ENCODE measurements around the gene LHFPL3. TPM values are rescaled to one million over a fixed set of nuclear protein-coding genes. Genes with fewer than 3 reads are reported as not detected.

Gene LHFPL3
- total RNA-seq, 4 donors from 2014 or later, result not detected

DNA sequence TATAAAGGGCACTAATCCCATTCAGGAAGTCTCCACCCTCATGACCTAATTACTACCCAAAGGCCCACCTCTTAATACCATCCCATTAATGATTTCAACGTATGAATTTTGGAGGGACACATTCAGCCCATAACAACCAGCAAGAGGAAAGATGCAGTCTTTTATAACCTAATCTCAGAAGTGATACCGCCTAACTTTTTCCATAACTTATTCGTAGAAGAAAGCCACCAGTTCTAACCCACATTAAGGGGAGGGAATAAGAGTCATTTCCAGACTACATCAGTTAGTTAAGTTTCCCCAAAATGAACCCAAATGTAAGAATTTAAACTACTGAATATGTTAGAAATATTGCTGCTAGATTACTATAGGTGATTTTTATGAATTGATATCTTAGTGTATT lies 32.1 kb upstream of the LHFPL3 start:
- Histone ChIP-seq H3K4me3 (no peak overlapping the region), H3K27ac (no peak overlapping the region), H3K4me1 (no peaks in the 10 kb centered on the region), H3K36me3 (no peaks in the 10 kb centered on the region), H3K9me3 (no peaks in the 10 kb centered on the region), H3K27me3 (no peaks in the 10 kb centered on the region)
- no peak for DNase-seq
- intact Hi-C loops (cut with DNase I; ENCODE audit: low total_unique reads) (no loop called here), in situ Hi-C loops (cut with MboI; ENCODE audit: low sequenced_read_pairs in 4 of 4) (no loop called here)
- ATAC-seq, result no peak
- TF ChIP-seq, protein P1, sequence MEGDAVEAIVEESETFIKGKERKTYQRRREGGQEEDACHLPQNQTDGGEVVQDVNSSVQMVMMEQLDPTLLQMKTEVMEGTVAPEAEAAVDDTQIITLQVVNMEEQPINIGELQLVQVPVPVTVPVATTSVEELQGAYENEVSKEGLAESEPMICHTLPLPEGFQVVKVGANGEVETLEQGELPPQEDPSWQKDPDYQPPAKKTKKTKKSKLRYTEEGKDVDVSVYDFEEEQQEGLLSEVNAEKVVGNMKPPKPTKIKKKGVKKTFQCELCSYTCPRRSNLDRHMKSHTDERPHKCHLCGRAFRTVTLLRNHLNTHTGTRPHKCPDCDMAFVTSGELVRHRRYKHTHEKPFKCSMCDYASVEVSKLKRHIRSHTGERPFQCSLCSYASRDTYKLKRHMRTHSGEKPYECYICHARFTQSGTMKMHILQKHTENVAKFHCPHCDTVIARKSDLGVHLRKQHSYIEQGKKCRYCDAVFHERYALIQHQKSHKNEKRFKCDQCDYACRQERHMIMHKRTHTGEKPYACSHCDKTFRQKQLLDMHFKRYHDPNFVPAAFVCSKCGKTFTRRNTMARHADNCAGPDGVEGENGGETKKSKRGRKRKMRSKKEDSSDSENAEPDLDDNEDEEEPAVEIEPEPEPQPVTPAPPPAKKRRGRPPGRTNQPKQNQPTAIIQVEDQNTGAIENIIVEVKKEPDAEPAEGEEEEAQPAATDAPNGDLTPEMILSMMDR (IDR thresholded peaks at IDR 0.05 in 4 of 5, conservative IDR thresholded peaks at IDR 0.05 in 1 of 5), result no peak
- no peak for TF ChIP-seq POLR2A (IDR thresholded peaks at IDR 0.05)

GRCh38 chr7:104296900-104297299 lies 31.5 kb upstream of the LHFPL3 start:
- ATAC-seq, result no peak
- intact Hi-C loops (cut with DNase I; ENCODE audit: low total_unique reads), result no loop called here
- TF ChIP-seq, protein P1 (IDR thresholded peaks at IDR 0.05 in 4 of 5, conservative IDR thresholded peaks at IDR 0.05 in 1 of 5), result no peak
- no peak for TF ChIP-seq POLR2A (IDR thresholded peaks at IDR 0.05)

DNA sequence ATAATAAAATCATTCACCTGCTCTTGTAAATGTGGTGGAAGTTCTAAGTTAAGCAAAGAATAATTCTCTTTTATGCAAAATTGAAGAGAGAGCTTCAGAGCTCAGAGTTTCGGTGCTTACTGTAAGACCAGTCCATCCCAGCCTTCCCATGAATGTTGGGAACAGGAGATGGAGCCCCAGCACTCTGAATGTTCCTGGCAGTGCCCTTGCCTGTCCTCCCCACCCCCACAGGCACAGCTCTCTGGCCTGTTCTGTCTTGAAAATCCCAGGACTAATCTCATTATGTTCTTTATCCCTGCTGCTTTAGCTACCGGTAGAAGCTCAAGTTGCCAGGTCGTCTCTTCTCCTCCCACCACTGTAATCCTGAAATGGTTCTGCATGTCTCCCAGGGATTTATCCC lies 29.1 kb upstream of the LHFPL3 start:
- intact Hi-C loops (cut with DNase I; ENCODE audit: low total_unique reads), result no loop called here
- in situ Hi-C loops (cut with MboI; ENCODE audit: low sequenced_read_pairs in 4 of 4), result no loop called here
- ATAC-seq (no peak), DNase-seq (no peak)
- Histone ChIP-seq H3K4me1 (no peaks in the 10 kb centered on the region), H3K27me3 (no peaks in the 10 kb centered on the region), H3K27ac (no peak overlapping the region), H3K36me3 (no peaks in the 10 kb centered on the region), H3K4me3 (no peak overlapping the region), H3K9me3 (no peaks in the 10 kb centered on the region)
- TF ChIP-seq POLR2A (IDR thresholded peaks at IDR 0.05), result no peak
- TF ChIP-seq, protein P1 (IDR thresholded peaks at IDR 0.05 in 4 of 5, conservative IDR thresholded peaks at IDR 0.05 in 1 of 5), result no peak

More at GRCh38 chr7:104296900-104297299, 31.5 kb upstream of the LHFPL3 start:
- in situ Hi-C loops (cut with MboI; ENCODE audit: low sequenced_read_pairs in 4 of 4), result no loop called here
- no peaks in the 10 kb centered on the region for H3K9me3 ChIP-seq
- no peaks in the 10 kb centered on the region for H3K27me3 ChIP-seq
- no peaks in the 10 kb centered on the region for H3K36me3 ChIP-seq
- H3K27ac ChIP-seq, result no peak overlapping the region
- no peaks in the 10 kb centered on the region for H3K4me1 ChIP-seq
- H3K4me3 ChIP-seq, result no peak overlapping the region
- no peak for DNase-seq

GRCh38 chr7:104299777-104300176 lies 28.6 kb upstream of the LHFPL3 start:
- no peaks in the 10 kb centered on the region for H3K4me1 ChIP-seq
- no peak overlapping the region for H3K4me3 ChIP-seq
- ATAC-seq (no peak), DNase-seq (no peak)
- TF ChIP-seq, protein P1 (IDR thresholded peaks at IDR 0.05 in 4 of 5, conservative IDR thresholded peaks at IDR 0.05 in 1 of 5), result no peak
- TF ChIP-seq POLR2A (IDR thresholded peaks at IDR 0.05), result no peak
- intact Hi-C loops (cut with DNase I; ENCODE audit: low total_unique reads) (no loop called here), in situ Hi-C loops (cut with MboI; ENCODE audit: low sequenced_read_pairs in 4 of 4) (no loop called here)
- no peaks in the 10 kb centered on the region for H3K36me3 ChIP-seq
- H3K9me3 ChIP-seq, result no peaks in the 10 kb centered on the region
- H3K27me3 ChIP-seq, result no peaks in the 10 kb centered on the region
- H3K27ac ChIP-seq, result no peak overlapping the region

DNA sequence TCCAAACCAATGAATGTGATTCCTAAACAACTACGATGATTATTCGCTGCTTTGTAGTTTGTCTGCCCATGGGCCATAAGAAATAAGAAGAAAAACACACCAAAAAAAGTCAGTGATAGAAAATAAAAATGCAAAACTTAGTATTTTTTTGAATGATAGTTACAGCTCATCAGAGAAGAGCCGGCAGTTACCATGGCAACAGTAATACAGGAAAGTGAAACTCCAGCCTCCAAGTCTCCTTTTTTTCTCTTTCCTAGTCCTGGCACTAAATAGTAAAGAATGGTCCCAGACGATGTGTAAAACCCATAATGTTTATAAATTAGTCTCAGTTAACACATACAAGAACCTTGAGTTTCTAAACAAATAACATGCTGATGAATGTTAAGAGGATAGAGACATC lies 21.6 kb upstream of the LHFPL3 start:
- H3K27me3 ChIP-seq, result no peaks in the 10 kb centered on the region
- H3K4me1 ChIP-seq, result no peaks in the 10 kb centered on the region
- no peak overlapping the region for H3K27ac ChIP-seq
- no peaks in the 10 kb centered on the region for H3K36me3 ChIP-seq
- DNase-seq, result no peak
- in situ Hi-C loops (cut with MboI; ENCODE audit: low sequenced_read_pairs in 4 of 4) (no loop called here), intact Hi-C loops (cut with DNase I; ENCODE audit: low total_unique reads) (no loop called here)
- ATAC-seq, result no peak
- no peaks in the 10 kb centered on the region for H3K9me3 ChIP-seq
- no peak for TF ChIP-seq POLR2A (IDR thresholded peaks at IDR 0.05)
- TF ChIP-seq, protein P1 (IDR thresholded peaks at IDR 0.05 in 4 of 5, conservative IDR thresholded peaks at IDR 0.05 in 1 of 5), result no peak
- no peak overlapping the region for H3K4me3 ChIP-seq
